HCT116 (cell line): ENCODE data around the gene TAF9. TPM values are rescaled to one million over a fixed set of nuclear protein-coding genes. Genes with fewer than 3 reads are reported as not detected.

Source experiments
- ATAC-seq: fragments of 200-7000 bp; cut with Tn5 transposase; 2 replicates; pipeline ENCODE4 v1.9.1; 2020; ENCODE audit warnings: mild to moderate bottlenecking, moderate library complexity
- BruUV-seq: library from RNA; stranded (reverse); fragments of 400-500 nt; replicated peaks from 2 replicates; lab custom pipeline; 2021; lab: Mats Ljungman, UMichigan
- CTCF ChIA-PET: fragments of 300-600 bp; sonication (Branson Sonifier 250); formaldehyde crosslinking; loops from one replicate; lab custom pipeline; 2021; ENCODE audit warnings: antibody characterized with exemption; lab: Charles Lee
- POLR2A ChIA-PET: fragments of 300-600, 350-600 bp; sonication (Branson Sonifier 250); formaldehyde crosslinking; loops from one replicate; lab custom pipeline; 2021; ENCODE audit warnings: antibody characterized with exemption; lab: Charles Lee
- RAD21 ChIA-PET, 2 experiments: fragments of 300-600 bp; sonication (Branson Sonifier 250); formaldehyde crosslinking; loops; one replicate each; lab custom pipeline; 2023; ENCODE audit warnings: low total read pairs in 2 of 2; ENCODE audit not compliant: uncharacterized antibody in 2 of 2, unreplicated experiment in 2 of 2, low non-redundant PET in 1 of 2; lab: Charles Lee
- DNase-seq: peaks from one replicate; pipeline ENCODE4 v3.0.0-alpha.2; 2010; ENCODE audit warnings: low read depth, low spot score
- H2AFZ ChIP-seq: fragments of 200-600 bp; shearing (Covaris generic), sonication (generic); 2 replicates; pipeline ENCODE4 v1.6.1; 2017; ENCODE audit warnings: low read depth, mixed run types, mixed read lengths, antibody characterized with exemption, low read length; ENCODE audit not compliant: poor library complexity, severe bottlenecking
- H3K27ac ChIP-seq: 2 replicates; pipeline ENCODE4 v1.5.1; 2012; ENCODE audit warnings: low read depth, low read length
- H3K27me3 ChIP-seq: fragments of 200-600 bp; sonication (generic); 2 replicates; pipeline ENCODE4 v1.6.1; 2016; ENCODE audit warnings: mixed run types, low read length, mixed read lengths; ENCODE audit not compliant: insufficient read depth
- H3K36me3 ChIP-seq, 2 experiments: fragments of 200-500 bp in 1 of 2; fragments of 200-600 bp in 1 of 2; sonication (Bioruptor generic) in 1 of 2; sonication (generic) in 1 of 2; 2 replicates each; pipeline versions ENCODE4 v1.5.1 to v1.6.1; 2014 to 2016; ENCODE audit warnings: low read length in 2 of 2, inconsistent platforms in 1 of 2, mixed read lengths in 1 of 2, mixed run types in 1 of 2; ENCODE audit not compliant: insufficient read depth in 2 of 2, control insufficient read depth in 1 of 2
- H3K4me1 ChIP-seq, 2 experiments: fragments of 200-600 bp in 1 of 2; sonication (generic) in 1 of 2; 2 replicates each; pipeline versions ENCODE4 v1.5.1 to v1.6.1; 2012 to 2017; ENCODE audit warnings: low read length in 2 of 2, inconsistent platforms in 1 of 2, mild to moderate bottlenecking in 1 of 2, mixed read lengths in 1 of 2, mixed run types in 1 of 2, moderate library complexity in 1 of 2; ENCODE audit not compliant: insufficient read depth in 2 of 2, control insufficient read depth in 1 of 2
- H3K4me2 ChIP-seq: fragments of 200-600 bp; sonication (generic); 2 replicates; pipeline ENCODE4 v1.6.1; 2017; ENCODE audit warnings: mixed run types, low read length, mixed read lengths
- H3K4me3 ChIP-seq, 2 experiments: fragments of 200-600 bp in 1 of 2; sonication (generic) in 1 of 2; replicated peaks in 1 of 2; 2 replicates each; pipeline ENCODE4 v1.5.1; 2011 to 2016; ENCODE audit warnings: low read length in 2 of 2, control low read depth in 1 of 2, low read depth in 1 of 2, mild to moderate bottlenecking in 1 of 2, mixed read lengths in 1 of 2, mixed run types in 1 of 2
- H3K79me2 ChIP-seq: fragments of 200-600 bp; sonication (generic); 2 replicates; pipeline ENCODE4 v1.6.1; 2017; ENCODE audit warnings: mild to moderate bottlenecking, mixed run types, low read length, moderate library complexity, mixed read lengths; ENCODE audit not compliant: insufficient read depth
- H3K9ac ChIP-seq: fragments of 200-600 bp; sonication (generic); 2 replicates; pipeline ENCODE4 v1.6.1; 2016; ENCODE audit warnings: low read length, mixed read lengths
- H3K9me2 ChIP-seq: fragments of 200-600 bp; sonication (generic), shearing (Covaris generic); 2 replicates; pipeline ENCODE4 v1.6.1; 2017; ENCODE audit warnings: mixed run types, mild to moderate bottlenecking, moderate library complexity; ENCODE audit not compliant: insufficient read depth
- H3K9me3 ChIP-seq, 2 experiments: fragments of 200-500 bp in 1 of 2; fragments of 200-600 bp in 1 of 2; sonication (Bioruptor generic) in 1 of 2; sonication (generic) in 1 of 2; 2 replicates each; pipeline ENCODE4 v1.6.1; 2014 to 2017; ENCODE audit warnings: low read length in 2 of 2, mixed read lengths in 2 of 2, inconsistent platforms in 1 of 2, low read depth in 1 of 2, mild to moderate bottlenecking in 1 of 2, mixed run types in 1 of 2, moderate library complexity in 1 of 2; ENCODE audit not compliant: control insufficient read depth in 1 of 2, insufficient read depth in 1 of 2
- H4K20me1 ChIP-seq: fragments of 200-600 bp; sonication (generic), shearing (Covaris generic); 2 replicates; pipeline ENCODE4 v1.6.1; 2017; ENCODE audit warnings: mixed run types, mild to moderate bottlenecking, moderate library complexity; ENCODE audit not compliant: insufficient read depth
- CBX3 ChIP-seq: IDR thresholded peaks from 2 replicates; pipeline ENCODE4 v1.6.1; 2012; ENCODE audit warnings: low read depth
- CEBPB ChIP-seq: IDR thresholded peaks from 2 replicates; pipeline ENCODE4 v1.6.1; 2012; ENCODE audit warnings: low read depth
- EGR1 ChIP-seq: IDR thresholded peaks from 2 replicates; pipeline ENCODE4 v1.6.1; 2012; ENCODE audit warnings: low read depth
- ELF1 ChIP-seq: IDR thresholded peaks from 2 replicates; pipeline ENCODE4 v1.6.1; 2012; ENCODE audit warnings: low read depth, borderline replicate concordance
- EZH2 ChIP-seq: fragments of 200-600 bp; sonication (generic); IDR thresholded peaks from 2 replicates; pipeline ENCODE4 v1.6.1; 2017; ENCODE audit warnings: antibody characterized with exemption, mixed run types
- EZH2phosphoT487 ChIP-seq: fragments of 200-600 bp; IDR thresholded peaks from 2 replicates; pipeline ENCODE4 v1.6.1; 2018; ENCODE audit warnings: antibody characterized with exemption, borderline replicate concordance
- FOSL1 ChIP-seq: IDR thresholded peaks from 2 replicates; pipeline ENCODE4 v1.6.1; 2012; ENCODE audit warnings: low read depth
- JUND ChIP-seq: IDR thresholded peaks from 2 replicates; pipeline ENCODE4 v1.6.1; 2012
- MAX ChIP-seq: IDR thresholded peaks from 2 replicates; pipeline ENCODE4 v1.6.1; 2012
- POLR2A ChIP-seq: IDR thresholded peaks from 2 replicates; pipeline ENCODE4 v1.7.0; 2011; ENCODE audit warnings: borderline replicate concordance; ENCODE audit not compliant: insufficient read depth, insufficient read length; ENCODE audit errors: extremely low read depth
- POLR2AphosphoS5 ChIP-seq: IDR thresholded peaks from 2 replicates; pipeline ENCODE4 v1.6.1; 2011; ENCODE audit warnings: mild to moderate bottlenecking, low read depth, low read length, moderate library complexity
- RAD21 ChIP-seq: IDR thresholded peaks from 2 replicates; pipeline ENCODE4 v1.6.1; 2012; ENCODE audit warnings: low read depth, mild to moderate bottlenecking
- SIN3A ChIP-seq: IDR thresholded peaks from 2 replicates; pipeline ENCODE4 v1.6.1; 2012; ENCODE audit warnings: low read depth
- SRF ChIP-seq: IDR thresholded peaks from 2 replicates; pipeline ENCODE4 v1.6.1; 2012; ENCODE audit warnings: low read depth
- TCF7L2 ChIP-seq: IDR thresholded peaks from 2 replicates; pipeline ENCODE4 v1.7.0; 2011; ENCODE audit warnings: borderline replicate concordance, inconsistent platforms; ENCODE audit not compliant: insufficient read depth, insufficient read length; ENCODE audit errors: extremely low read depth
- YY1 ChIP-seq: IDR thresholded peaks from 2 replicates; pipeline ENCODE4 v1.6.1; 2011; ENCODE audit warnings: low read length, low read depth, moderate library complexity, mild to moderate bottlenecking; ENCODE audit not compliant: insufficient replicate concordance; ENCODE audit errors: extremely low read depth
- ZBTB33 ChIP-seq: IDR thresholded peaks from 2 replicates; pipeline ENCODE4 v1.6.1; 2011; ENCODE audit warnings: mild to moderate bottlenecking, low read length, moderate library complexity; ENCODE audit not compliant: insufficient replicate concordance; ENCODE audit errors: extremely low read depth
- ZFX ChIP-seq: fragments of 450-650 bp; IDR thresholded peaks from 2 replicates; pipeline ENCODE4 v1.6.1; 2017
- ZNF274 ChIP-seq: fragments of 200-500 bp; sonication (Bioruptor generic); IDR thresholded peaks from 2 replicates; pipeline ENCODE4 v1.6.1; 2014; ENCODE audit warnings: mild to moderate bottlenecking, low read depth, low read length, inconsistent platforms
- intact Hi-C: fragments of 100-400 bp; cut with micrococcal nuclease; formaldehyde crosslinking; loops from 2 replicates; pipeline ENCODE4 v1.10.0; 2022
- total RNA-seq: library from RNA; stranded (reverse); gene quantifications from one replicate; pipeline ENCODE4 v1.2.1, GENCODE V29; 2021; ENCODE audit not compliant: unreplicated experiment

The TAF9 gene
- total RNA-seq, 1 experiment from 2014 or later, result 92.0 TPM

- no peaks in the 10 kb centered on the region for H4K20me1 ChIP-seq
- no peaks in the 10 kb centered on the region for H3K27me3 ChIP-seq
- POLR2A ChIA-PET, result no interaction called here
- H3K9me2 ChIP-seq, result no peaks in the 10 kb centered on the region
- no peak overlapping the region for H3K4me3 ChIP-seq
- no peak overlapping the region for H3K4me2 ChIP-seq
- no peak overlapping the region for H3K9ac ChIP-seq
- BruUV-seq, result no TSS peak
- no peak overlapping the region for H3K27ac ChIP-seq
- peaks cover 2 to 10% of the 10 kb centered on the region in 2 experiments; a peak in 3 of 4 replicates for H3K4me1 ChIP-seq
- H3K9me3 ChIP-seq, result no peaks in the 10 kb centered on the region
- H3K79me2 ChIP-seq, result peaks cover 24% of the 10 kb centered on the region
- no peak for DNase-seq
- RAD21 ChIA-PET, result no interaction called here
- intact Hi-C loops, result no loop called here
- ATAC-seq, result no peak
- no peak overlapping the region for H2AFZ ChIP-seq
- peaks cover 0 to 9% of the 10 kb centered on the region in 2 experiments for H3K36me3 ChIP-seq
- CTCF ChIA-PET, result no interaction called here
- TF ChIP-seq ZFX (no peak), YY1 (no peak), EZH2 (no peak), SIN3A (no peak), ZNF274 (no peak), RAD21 (no peak), EGR1 (no peak), TCF7L2 (no peak), CBX3 (no peak), EZH2phosphoT487 (no peak), POLR2A (no peak), FOSL1 (no peak), ELF1 (no peak), JUND (no peak), CEBPB (no peak), MAX (no peak), SRF (no peak), ZBTB33 (no peak), POLR2AphosphoS5 (no peak)
Measured at GRCh38 chr5:69374911-69375446, 5.7 kb upstream of the TAF9 start.
